ENCODE measurements around the gene DYNC2H1.

DNA sequence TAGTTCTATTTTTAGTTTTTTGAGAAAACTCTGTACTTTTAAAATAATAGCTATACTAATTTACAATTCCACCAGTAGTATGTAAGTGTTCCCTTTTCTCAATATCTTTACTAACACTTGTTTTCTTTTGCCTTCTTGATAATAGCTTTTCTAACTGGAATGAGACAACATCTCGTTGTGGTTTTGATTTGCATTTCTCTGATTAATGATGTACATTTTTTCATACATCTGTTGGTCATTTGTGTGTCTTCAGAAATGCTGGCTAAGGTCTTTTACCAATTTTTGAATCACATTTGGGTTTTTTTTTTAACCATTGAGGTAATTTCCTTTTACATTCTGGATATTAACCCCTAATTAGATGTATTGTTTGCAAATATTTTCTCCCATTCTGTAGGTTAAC, 258.9 kb downstream of the DYNC2H1 start:
- TF ChIP-seq, protein P1, sequence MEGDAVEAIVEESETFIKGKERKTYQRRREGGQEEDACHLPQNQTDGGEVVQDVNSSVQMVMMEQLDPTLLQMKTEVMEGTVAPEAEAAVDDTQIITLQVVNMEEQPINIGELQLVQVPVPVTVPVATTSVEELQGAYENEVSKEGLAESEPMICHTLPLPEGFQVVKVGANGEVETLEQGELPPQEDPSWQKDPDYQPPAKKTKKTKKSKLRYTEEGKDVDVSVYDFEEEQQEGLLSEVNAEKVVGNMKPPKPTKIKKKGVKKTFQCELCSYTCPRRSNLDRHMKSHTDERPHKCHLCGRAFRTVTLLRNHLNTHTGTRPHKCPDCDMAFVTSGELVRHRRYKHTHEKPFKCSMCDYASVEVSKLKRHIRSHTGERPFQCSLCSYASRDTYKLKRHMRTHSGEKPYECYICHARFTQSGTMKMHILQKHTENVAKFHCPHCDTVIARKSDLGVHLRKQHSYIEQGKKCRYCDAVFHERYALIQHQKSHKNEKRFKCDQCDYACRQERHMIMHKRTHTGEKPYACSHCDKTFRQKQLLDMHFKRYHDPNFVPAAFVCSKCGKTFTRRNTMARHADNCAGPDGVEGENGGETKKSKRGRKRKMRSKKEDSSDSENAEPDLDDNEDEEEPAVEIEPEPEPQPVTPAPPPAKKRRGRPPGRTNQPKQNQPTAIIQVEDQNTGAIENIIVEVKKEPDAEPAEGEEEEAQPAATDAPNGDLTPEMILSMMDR (IDR thresholded peaks at IDR 0.05): no peak
- no peak for TF ChIP-seq POLR2A (IDR thresholded peaks at IDR 0.05)

Measured in Peyer's patch (tissue), 4 donors.